Loucy (cell line): ENCODE measurements around the gene FDX2.

Source experiments
- CTCF ChIP-seq: fragments of 200-600 bp; sonication (generic); conservative IDR thresholded peaks from 2 replicates; pipeline ENCODE4 v1.5.1; 2014; ENCODE audit warnings: mild to moderate bottlenecking, antibody characterized with exemption, low read length
- EZH2phosphoT487 ChIP-seq: fragments of 200-600 bp; IDR thresholded peaks from 2 replicates; pipeline ENCODE4 v1.6.1; 2018; ENCODE audit warnings: antibody characterized with exemption, mild to moderate bottlenecking, moderate library complexity, borderline replicate concordance

DNA sequence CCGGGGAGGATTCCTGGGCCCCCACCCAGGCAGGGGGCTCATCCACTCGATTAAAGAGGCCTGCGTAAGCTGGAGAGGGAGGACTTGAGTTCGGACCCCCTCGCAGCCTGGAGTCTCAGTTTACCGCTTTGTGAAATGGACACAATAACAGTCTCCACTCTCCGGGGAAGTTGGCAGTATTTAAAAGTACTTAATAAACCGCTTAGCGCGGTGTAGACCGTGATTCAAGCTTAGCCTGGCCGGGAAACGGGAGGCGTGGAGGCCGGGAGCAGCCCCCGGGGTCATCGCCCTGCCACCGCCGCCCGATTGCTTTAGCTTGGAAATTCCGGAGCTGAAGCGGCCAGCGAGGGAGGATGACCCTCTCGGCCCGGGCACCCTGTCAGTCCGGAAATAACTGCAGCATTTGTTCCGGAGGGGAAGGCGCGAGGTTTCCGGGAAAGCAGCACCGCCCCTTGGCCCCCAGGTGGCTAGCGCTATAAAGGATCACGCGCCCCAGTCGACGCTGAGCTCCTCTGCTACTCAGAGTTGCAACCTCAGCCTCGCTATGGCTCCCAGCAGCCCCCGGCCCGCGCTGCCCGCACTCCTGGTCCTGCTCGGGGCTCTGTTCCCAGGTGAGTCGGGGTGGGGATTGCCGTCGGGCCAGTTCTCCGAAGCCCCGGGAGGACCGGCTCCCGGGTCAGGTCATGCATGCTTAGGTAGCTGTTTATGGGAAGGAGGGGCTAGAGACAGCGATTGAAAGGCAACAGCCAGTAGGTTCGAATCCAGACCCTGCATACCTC is 45.0 kb downstream of the FDX2 start, which contains the start of gene ICAM1:
- TF ChIP-seq CTCF (no peak), EZH2phosphoT487 (no peak)
